SU-DHL-6 (cell line): ENCODE results near the gene BMP6.

Experiments used
- EZH2phosphoT487 ChIP-seq: fragments of 200-600 bp; sonication (generic), shearing (Covaris generic); conservative IDR thresholded peaks from 2 replicates; pipeline ENCODE4 v1.6.1; 2018; ENCODE audit warnings: mild to moderate bottlenecking, antibody characterized with exemption, low read length, moderate library complexity, mixed read lengths
- TF ChIP-seq, protein P1 (sequence below): fragments of 200-600 bp; sonication (generic); IDR thresholded peaks from one replicate; pipeline ENCODE4 v1.5.1; 2017; ENCODE audit warnings: antibody characterized with exemption, mild to moderate bottlenecking, low read length, moderate library complexity; ENCODE audit not compliant: insufficient read depth, poor library complexity, severe bottlenecking

DNA sequence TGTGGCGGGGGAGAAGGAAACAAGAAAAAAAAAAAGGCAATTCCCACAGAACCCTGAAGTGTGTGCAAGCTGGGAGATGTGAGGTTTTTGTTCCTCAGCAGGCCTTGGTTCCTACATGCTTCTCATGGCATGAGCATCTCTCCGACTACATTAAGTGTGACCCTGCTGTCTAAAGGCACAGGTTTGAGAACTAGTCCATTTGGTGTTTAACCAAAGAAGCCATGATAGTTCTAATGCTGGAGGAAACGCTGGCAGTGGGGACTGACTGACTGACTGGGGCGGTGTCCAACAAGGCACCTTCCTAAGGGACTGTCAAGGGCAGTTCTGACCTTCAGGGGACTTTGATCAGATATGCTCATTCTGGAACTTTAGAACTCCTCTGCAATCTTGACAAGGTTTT, 180.8 kb downstream of the BMP6 start:
- TF ChIP-seq, protein P1, sequence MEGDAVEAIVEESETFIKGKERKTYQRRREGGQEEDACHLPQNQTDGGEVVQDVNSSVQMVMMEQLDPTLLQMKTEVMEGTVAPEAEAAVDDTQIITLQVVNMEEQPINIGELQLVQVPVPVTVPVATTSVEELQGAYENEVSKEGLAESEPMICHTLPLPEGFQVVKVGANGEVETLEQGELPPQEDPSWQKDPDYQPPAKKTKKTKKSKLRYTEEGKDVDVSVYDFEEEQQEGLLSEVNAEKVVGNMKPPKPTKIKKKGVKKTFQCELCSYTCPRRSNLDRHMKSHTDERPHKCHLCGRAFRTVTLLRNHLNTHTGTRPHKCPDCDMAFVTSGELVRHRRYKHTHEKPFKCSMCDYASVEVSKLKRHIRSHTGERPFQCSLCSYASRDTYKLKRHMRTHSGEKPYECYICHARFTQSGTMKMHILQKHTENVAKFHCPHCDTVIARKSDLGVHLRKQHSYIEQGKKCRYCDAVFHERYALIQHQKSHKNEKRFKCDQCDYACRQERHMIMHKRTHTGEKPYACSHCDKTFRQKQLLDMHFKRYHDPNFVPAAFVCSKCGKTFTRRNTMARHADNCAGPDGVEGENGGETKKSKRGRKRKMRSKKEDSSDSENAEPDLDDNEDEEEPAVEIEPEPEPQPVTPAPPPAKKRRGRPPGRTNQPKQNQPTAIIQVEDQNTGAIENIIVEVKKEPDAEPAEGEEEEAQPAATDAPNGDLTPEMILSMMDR, result no peak
- no peak for TF ChIP-seq EZH2phosphoT487
